ENCODE results near the gene FTL.

The FTL gene

GRCh38 chr19:48988860-48989259, 23.8 kb downstream of the FTL start:
- no peak overlapping the region for H3K4me3 ChIP-seq (ENCODE audit: low read length)
- DNase-seq (ENCODE audit: low read depth): no peak
- TF ChIP-seq, protein P1, sequence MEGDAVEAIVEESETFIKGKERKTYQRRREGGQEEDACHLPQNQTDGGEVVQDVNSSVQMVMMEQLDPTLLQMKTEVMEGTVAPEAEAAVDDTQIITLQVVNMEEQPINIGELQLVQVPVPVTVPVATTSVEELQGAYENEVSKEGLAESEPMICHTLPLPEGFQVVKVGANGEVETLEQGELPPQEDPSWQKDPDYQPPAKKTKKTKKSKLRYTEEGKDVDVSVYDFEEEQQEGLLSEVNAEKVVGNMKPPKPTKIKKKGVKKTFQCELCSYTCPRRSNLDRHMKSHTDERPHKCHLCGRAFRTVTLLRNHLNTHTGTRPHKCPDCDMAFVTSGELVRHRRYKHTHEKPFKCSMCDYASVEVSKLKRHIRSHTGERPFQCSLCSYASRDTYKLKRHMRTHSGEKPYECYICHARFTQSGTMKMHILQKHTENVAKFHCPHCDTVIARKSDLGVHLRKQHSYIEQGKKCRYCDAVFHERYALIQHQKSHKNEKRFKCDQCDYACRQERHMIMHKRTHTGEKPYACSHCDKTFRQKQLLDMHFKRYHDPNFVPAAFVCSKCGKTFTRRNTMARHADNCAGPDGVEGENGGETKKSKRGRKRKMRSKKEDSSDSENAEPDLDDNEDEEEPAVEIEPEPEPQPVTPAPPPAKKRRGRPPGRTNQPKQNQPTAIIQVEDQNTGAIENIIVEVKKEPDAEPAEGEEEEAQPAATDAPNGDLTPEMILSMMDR (conservative IDR thresholded peaks at IDR 0.05; ENCODE audit: low read length): no peak

GRCh38 chr19:48989701-48990291, 24.7 kb downstream of the FTL start:
- no peak overlapping the region; the same call in 1 of the 2 replicates for H3K4me3 ChIP-seq (ENCODE audit: low read length)
- DNase-seq (ENCODE audit: low read depth): peak; percentile 63
- TF ChIP-seq, protein P1 (conservative IDR thresholded peaks at IDR 0.05; ENCODE audit: low read length): no peak

GRCh38 chr19:48990400-48990799, 25.3 kb downstream of the FTL start:
- TF ChIP-seq, protein P1 (conservative IDR thresholded peaks at IDR 0.05; ENCODE audit: low read length): no peak
- no peak overlapping the region for H3K4me3 ChIP-seq (ENCODE audit: low read length)
- DNase-seq (ENCODE audit: low read depth): peak; percentile 9

DNA sequence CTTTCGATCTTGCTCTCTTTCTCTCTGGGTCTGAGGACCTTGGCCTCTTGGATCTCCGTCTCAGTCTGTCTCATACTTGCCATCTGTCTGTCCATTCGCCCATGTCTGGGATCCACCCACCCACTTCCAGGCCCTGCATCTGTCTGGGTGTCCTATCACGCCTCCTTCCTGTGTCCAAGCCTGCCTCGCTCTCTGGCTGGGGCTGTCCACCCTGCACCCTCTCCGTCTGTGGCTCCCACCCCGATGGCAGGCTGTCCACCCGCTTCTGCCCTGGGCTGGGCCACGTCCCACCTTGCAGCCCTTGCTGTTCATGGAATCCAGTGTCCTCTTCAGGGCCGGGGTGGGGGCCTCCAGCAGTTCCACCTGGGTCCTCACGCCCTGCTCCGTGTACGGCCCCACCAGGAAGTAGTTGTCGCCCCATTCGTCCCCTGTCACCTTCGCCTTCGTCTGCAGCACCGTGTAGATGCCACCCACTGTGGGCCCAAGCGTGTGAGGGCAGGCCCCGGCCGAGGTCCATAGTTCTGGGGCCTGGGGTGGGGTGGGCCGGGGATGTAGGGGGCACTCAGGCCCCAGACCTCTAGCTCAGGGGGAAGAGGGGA, 26.0 kb downstream of the FTL start:
- no peak for DNase-seq (ENCODE audit: low read depth)
- H3K4me3 ChIP-seq (ENCODE audit: low read length): peak overlapping the region; percentile 98
- TF ChIP-seq, protein P1 (conservative IDR thresholded peaks at IDR 0.05; ENCODE audit: low read length): no peak

GRCh38 chr19:48991873-48992580, 26.9 kb downstream of the FTL start:
- H3K4me3 ChIP-seq (ENCODE audit: low read length): peak overlapping the region; percentile 98
- TF ChIP-seq, protein P1 (conservative IDR thresholded peaks at IDR 0.05; ENCODE audit: low read length): no peak
- peak; percentile 83 for DNase-seq (ENCODE audit: low read depth)

GRCh38 chr19:48992581-48993174, 27.6 kb downstream of the FTL start:
- TF ChIP-seq, protein P1 (conservative IDR thresholded peaks at IDR 0.05; ENCODE audit: low read length): no peak
- H3K4me3 ChIP-seq (ENCODE audit: low read length): peak overlapping the region; percentile 98
- no peak for DNase-seq (ENCODE audit: low read depth)

Measured in AG10803 (cell line).